H1 (cell line): Measurements from ENCODE around the gene CPZ. TPM values are rescaled to one million over a fixed set of nuclear protein-coding genes. Genes with fewer than 3 reads are reported as not detected.

Experiments
- BACH1 ChIP-seq: IDR thresholded peaks from 2 replicates; pipeline ENCODE4 v1.6.1; 2012; ENCODE audit warnings: low read length, improper control_type of control experiment
- CREB1 ChIP-seq: IDR thresholded peaks from 2 replicates; pipeline ENCODE4 v1.6.1; 2012; ENCODE audit warnings: inconsistent platforms
- GABPA ChIP-seq: IDR thresholded peaks from 2 replicates; pipeline ENCODE4 v1.6.1; 2011; ENCODE audit warnings: mild to moderate bottlenecking, low read length, moderate library complexity, borderline replicate concordance; ENCODE audit not compliant: insufficient read depth
- HDAC6 ChIP-seq: IDR thresholded peaks from one replicate; pipeline ENCODE4 v1.7.1; 2012; ENCODE audit warnings: low read depth, mild to moderate bottlenecking, inconsistent platforms, low read length, moderate library complexity
- KDM1A ChIP-seq: fragments of 200-600, 300-600 bp; sonication (generic); IDR thresholded peaks from 2 replicates; pipeline ENCODE4 v1.7.1; 2016; ENCODE audit warnings: mild to moderate bottlenecking, low read length, borderline replicate concordance
- PHF8 ChIP-seq: fragments of 200-600 bp; sonication (generic); conservative IDR thresholded peaks from 2 replicates; pipeline ENCODE4 v1.7.1; 2012; ENCODE audit warnings: low read depth, mild to moderate bottlenecking, inconsistent platforms, low read length, moderate library complexity
- RXRA ChIP-seq: IDR thresholded peaks from 2 replicates; pipeline ENCODE4 v1.6.1; 2011; ENCODE audit warnings: low read depth, mild to moderate bottlenecking, low read length, moderate library complexity; ENCODE audit not compliant: insufficient read depth
- TBP ChIP-seq: IDR thresholded peaks from 2 replicates; pipeline ENCODE4 v1.6.1; 2011; ENCODE audit warnings: low read depth, low read length, improper control_type of control experiment
- ZNF274 ChIP-seq: IDR thresholded peaks from 2 replicates; pipeline ENCODE4 v1.7.0; 2012; ENCODE audit warnings: low read length, borderline replicate concordance; ENCODE audit errors: extremely low read depth
- polyA plus RNA-seq, 7 experiments: library from polyadenylated mRNA; depleted of rRNA in 3 of 7; stranded (reverse) in 5 of 7; unstranded in 2 of 7; fragments of >200 nt in 5 of 7; fragments of 200-250 nt in 2 of 7; gene quantifications; 1 replicate in 5 of 7; 2 replicates in 1 of 7; 4 replicates in 1 of 7; pipeline versions ENCODE4 v1.2.1 to v1.2.3, GENCODE V29; 2011 to 2013; ENCODE audit warnings: missing spikeins in 2 of 7, mixed read lengths in 2 of 7
- total RNA-seq: library from RNA; stranded (reverse); fragmentation: NEBNext Ultra II Directional; extraction: Animal tissue kit (Norgen Biotek cat#: 25700); gene quantifications from 2 replicates; pipeline ENCODE4 v1.2.1, GENCODE V29; 2021

Gene CPZ
- total and polyA plus RNA-seq, 2 of the 8 experiments (the other 6 are each of a cell fraction or from before 2014, with no cell fraction given) = 28.8 to 40.7 TPM

GRCh38 chr4:8595237-8596087 lies 2.9 kb downstream of the CPZ start (continued):
- no peak for TF ChIP-seq GABPA
- no peak for TF ChIP-seq RXRA
- no peak for TF ChIP-seq PHF8
- TF ChIP-seq BACH1 = no peak
- TF ChIP-seq TBP = no peak
- no peak for TF ChIP-seq HDAC6
- TF ChIP-seq CREB1 = no peak
- no peak for TF ChIP-seq KDM1A
- no peak for TF ChIP-seq ZNF274
- TF ChIP-seq, all 59 proteins: peak for 0
